Esophagus squamous epithelium (tissue), 4 donors: ENCODE data around the gene IGFBP5.

Experiments used
- POLR2A ChIP-seq, 4 donors: fragments of 450-650 bp; IDR thresholded peaks; one replicate each; pipeline ENCODE4 v1.6.1; 2017; ENCODE audit warnings: antibody characterized with exemption in 4 of 4, mild to moderate bottlenecking in 4 of 4, moderate library complexity in 3 of 4
- TF ChIP-seq, protein P1 (sequence below), 6 experiments: fragments of 450-650 bp in 4 of 6; fragments of 200-600 bp in 2 of 6; sonication (generic) in 2 of 6; IDR thresholded peaks; one replicate each; pipeline ENCODE4 v1.5.1; 2016 to 2019; ENCODE audit warnings: antibody characterized with exemption in 6 of 6, mild to moderate bottlenecking in 4 of 6, moderate library complexity in 4 of 6

DNA sequence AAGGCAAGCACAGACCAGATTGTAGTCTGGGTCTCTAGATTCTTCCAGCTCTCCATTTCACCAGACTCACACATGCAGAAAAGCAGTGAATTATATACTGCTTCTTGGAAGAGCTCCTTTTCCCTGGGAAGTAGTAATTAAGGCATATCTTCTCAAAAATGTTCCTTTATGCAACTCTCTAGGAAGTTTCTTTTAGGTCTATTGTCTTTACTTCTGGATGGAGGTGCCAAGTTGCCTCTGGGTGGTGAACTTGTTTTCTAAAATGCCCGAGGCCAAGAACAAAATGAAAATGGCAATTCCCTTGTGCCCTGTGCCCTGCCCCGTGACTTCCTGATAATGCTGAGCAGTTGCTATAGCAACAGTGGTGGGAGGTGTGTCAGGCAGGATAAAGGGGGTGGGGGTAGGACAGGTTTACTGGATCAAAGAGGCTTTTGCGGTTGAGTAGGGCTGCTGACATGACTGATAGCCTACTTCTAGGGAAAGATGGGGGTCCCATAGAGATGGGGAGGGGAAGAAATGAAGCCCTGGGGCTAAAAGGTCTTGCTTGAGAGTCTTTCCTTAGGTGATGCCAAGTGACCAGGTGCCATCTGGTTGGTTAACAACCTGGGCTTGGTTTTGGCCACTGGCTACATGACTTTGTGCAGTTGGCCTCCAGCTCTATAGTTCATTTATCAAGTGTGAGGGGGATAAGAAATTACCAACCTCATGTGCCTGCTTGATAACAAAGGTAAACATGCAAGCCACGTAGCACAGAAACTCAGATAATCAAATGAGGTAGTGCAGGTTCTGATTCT lies 50.3 kb downstream of the IGFBP5 start:
- TF ChIP-seq, protein P1, sequence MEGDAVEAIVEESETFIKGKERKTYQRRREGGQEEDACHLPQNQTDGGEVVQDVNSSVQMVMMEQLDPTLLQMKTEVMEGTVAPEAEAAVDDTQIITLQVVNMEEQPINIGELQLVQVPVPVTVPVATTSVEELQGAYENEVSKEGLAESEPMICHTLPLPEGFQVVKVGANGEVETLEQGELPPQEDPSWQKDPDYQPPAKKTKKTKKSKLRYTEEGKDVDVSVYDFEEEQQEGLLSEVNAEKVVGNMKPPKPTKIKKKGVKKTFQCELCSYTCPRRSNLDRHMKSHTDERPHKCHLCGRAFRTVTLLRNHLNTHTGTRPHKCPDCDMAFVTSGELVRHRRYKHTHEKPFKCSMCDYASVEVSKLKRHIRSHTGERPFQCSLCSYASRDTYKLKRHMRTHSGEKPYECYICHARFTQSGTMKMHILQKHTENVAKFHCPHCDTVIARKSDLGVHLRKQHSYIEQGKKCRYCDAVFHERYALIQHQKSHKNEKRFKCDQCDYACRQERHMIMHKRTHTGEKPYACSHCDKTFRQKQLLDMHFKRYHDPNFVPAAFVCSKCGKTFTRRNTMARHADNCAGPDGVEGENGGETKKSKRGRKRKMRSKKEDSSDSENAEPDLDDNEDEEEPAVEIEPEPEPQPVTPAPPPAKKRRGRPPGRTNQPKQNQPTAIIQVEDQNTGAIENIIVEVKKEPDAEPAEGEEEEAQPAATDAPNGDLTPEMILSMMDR (IDR thresholded peaks at IDR 0.05) = no peak
- TF ChIP-seq POLR2A (IDR thresholded peaks at IDR 0.05) = no peak
